ENCODE data around the gene CDH23.

The CDH23 gene

GRCh38 chr10:71474702-71475242 lies 78.1 kb downstream of the CDH23 start:
- Histone ChIP-seq H3K4me3 (ENCODE audit: low read depth in 1 of 2, low read length in 1 of 2) (peak overlapping the region in 1 of 2 experiments; percentile 19), H3K9me3 (no peaks in the 10 kb centered on the region), H3K36me3 (no peaks in the 10 kb centered on the region), H3K27me3 (no peaks in the 10 kb centered on the region), H3K4me1 (ENCODE audit: control insufficient read depth in 1 of 2, insufficient read depth in 1 of 2, low read depth in 1 of 2, low read length in 1 of 2) (peaks cover 8 to 9% of the 10 kb centered on the region in 2 experiments), H3K27ac (no peak overlapping the region)
- TF ChIP-seq CTCF (IDR thresholded peaks at IDR 0.05): no peak

GRCh38 chr10:71475243-71475871 lies 78.6 kb downstream of the CDH23 start:
- Histone ChIP-seq H3K27me3 (no peaks in the 10 kb centered on the region), H3K27ac (no peak overlapping the region), H3K9me3 (no peaks in the 10 kb centered on the region), H3K4me3 (ENCODE audit: low read depth in 1 of 2, low read length in 1 of 2) (peak overlapping the region; percentile 19 to 25), H3K4me1 (ENCODE audit: control insufficient read depth in 1 of 2, insufficient read depth in 1 of 2, low read depth in 1 of 2, low read length in 1 of 2) (peaks cover 8 to 9% of the 10 kb centered on the region in 2 experiments), H3K36me3 (no peaks in the 10 kb centered on the region)
- no peak for TF ChIP-seq CTCF (IDR thresholded peaks at IDR 0.05)

GRCh38 chr10:71476228-71477011 lies 79.7 kb downstream of the CDH23 start:
- no peaks in the 10 kb centered on the region for H3K27me3 ChIP-seq

GRCh38 chr10:71478173-71478572 lies 81.5 kb downstream of the CDH23 start:
- Histone ChIP-seq H3K4me1 (ENCODE audit: control insufficient read depth in 1 of 2, insufficient read depth in 1 of 2, low read depth in 1 of 2, low read length in 1 of 2) (peaks cover 8 to 9% of the 10 kb centered on the region in 2 experiments), H3K27me3 (no peaks in the 10 kb centered on the region), H3K36me3 (no peaks in the 10 kb centered on the region), H3K9me3 (no peaks in the 10 kb centered on the region), H3K4me3 (ENCODE audit: low read depth in 1 of 2, low read length in 1 of 2) (no peak overlapping the region), H3K27ac (no peak overlapping the region)
- TF ChIP-seq CTCF (IDR thresholded peaks at IDR 0.05): no peak

More at GRCh38 chr10:71476228-71477011, 79.7 kb downstream of the CDH23 start:
- peaks cover 8 to 9% of the 10 kb centered on the region in 2 experiments for H3K4me1 ChIP-seq (ENCODE audit: control insufficient read depth in 1 of 2, insufficient read depth in 1 of 2, low read depth in 1 of 2, low read length in 1 of 2)
- H3K36me3 ChIP-seq: no peaks in the 10 kb centered on the region
- H3K9me3 ChIP-seq: no peaks in the 10 kb centered on the region
- no peak overlapping the region for H3K4me3 ChIP-seq (ENCODE audit: low read depth in 1 of 2, low read length in 1 of 2)
- no peak for TF ChIP-seq CTCF (IDR thresholded peaks at IDR 0.05)
- H3K27ac ChIP-seq: no peak overlapping the region

- Histone ChIP-seq H3K27ac (no peak overlapping the region), H3K4me3 (ENCODE audit: low read depth in 1 of 2, low read length in 1 of 2) (no peak overlapping the region), H3K36me3 (no peaks in the 10 kb centered on the region), H3K9me3 (no peaks in the 10 kb centered on the region), H3K27me3 (no peaks in the 10 kb centered on the region), H3K4me1 (ENCODE audit: control insufficient read depth in 1 of 2, insufficient read depth in 1 of 2, low read depth in 1 of 2, low read length in 1 of 2) (peaks cover 8 to 9% of the 10 kb centered on the region in 2 experiments)
- TF ChIP-seq CTCF (IDR thresholded peaks at IDR 0.05): no peak
Measured at GRCh38 chr10:71478813-71479365, 82.2 kb downstream of the CDH23 start.

Measured in neutrophil (primary cell).